NCI-H1417 treated with DMSO at 0.1 percent for 48 hours (cell line): ENCODE measurements around the gene HSD17B13.

Source experiments
- DNase-seq: peaks from one replicate; lab custom pipeline; 2025; lab: John Stamatoyannopoulos, UW

Gene HSD17B13

GRCh38 chr4:87262886-87263285, 59.8 kb downstream of the HSD17B13 start:
- DNase-seq = no peak

- DNase-seq = no peak
These were observed 62.2 kb downstream of the HSD17B13 start for GRCh38 chr4:87260477-87260876.

- DNase-seq = no peak
These were observed 64.0 kb downstream of the HSD17B13 start for GRCh38 chr4:87258677-87259076.

GRCh38 chr4:87257523-87257922, 65.2 kb downstream of the HSD17B13 start:
- DNase-seq = no peak

- DNase-seq = no peak
These were observed 66.9 kb downstream of the HSD17B13 start for GRCh38 chr4:87255755-87256154.
